HG03442 (cell line): ENCODE measurements around the gene PTGDR.

ENCODE experiments used
- ATAC-seq: cut with Tn5 transposase; IDR thresholded peaks from one replicate; pipeline ENCODE4 v1.9.1; 2021; ENCODE audit warnings: mild to moderate bottlenecking, moderate library complexity; ENCODE audit not compliant: unreplicated experiment

The PTGDR gene, protein sequence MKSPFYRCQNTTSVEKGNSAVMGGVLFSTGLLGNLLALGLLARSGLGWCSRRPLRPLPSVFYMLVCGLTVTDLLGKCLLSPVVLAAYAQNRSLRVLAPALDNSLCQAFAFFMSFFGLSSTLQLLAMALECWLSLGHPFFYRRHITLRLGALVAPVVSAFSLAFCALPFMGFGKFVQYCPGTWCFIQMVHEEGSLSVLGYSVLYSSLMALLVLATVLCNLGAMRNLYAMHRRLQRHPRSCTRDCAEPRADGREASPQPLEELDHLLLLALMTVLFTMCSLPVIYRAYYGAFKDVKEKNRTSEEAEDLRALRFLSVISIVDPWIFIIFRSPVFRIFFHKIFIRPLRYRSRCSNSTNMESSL

GRCh38 chr14:52267501-52268278 is at the start of gene PTGDR:
Gene PTGDR, plus strand, starts transcription at chr14:52267698. Its CDS starts 117 bp downstream, at chr14:52267815.
- no peak for ATAC-seq

GRCh38 chr14:52219488-52220084 is 47.9 kb upstream of the PTGDR start:
- ATAC-seq, result no peak

- ATAC-seq, result no peak
These were observed 46.3 kb upstream of the PTGDR start for GRCh38 chr14:52220924-52221811.

DNA sequence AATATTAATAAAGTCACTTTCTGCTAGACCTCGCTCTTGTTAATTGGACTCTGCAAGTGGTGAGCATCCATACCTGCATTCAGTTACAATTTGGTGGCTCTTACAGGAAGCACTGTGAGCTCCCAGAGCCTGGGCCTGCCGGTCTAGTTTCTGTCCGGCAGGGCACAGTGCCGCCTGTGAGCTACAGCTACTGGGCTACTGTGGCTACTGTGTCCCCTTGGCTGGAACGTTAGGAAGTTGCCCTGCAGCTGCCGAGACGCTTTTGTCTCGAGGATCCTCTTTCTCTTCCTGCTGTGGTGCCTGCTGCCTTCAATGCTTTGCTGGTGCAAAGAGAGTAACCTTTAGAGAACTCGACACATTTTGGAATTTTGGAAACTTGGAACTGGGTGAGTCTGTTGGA is 44.6 kb upstream of the PTGDR start:
- ATAC-seq, result no peak

GRCh38 chr14:52227619-52228222 is 39.8 kb upstream of the PTGDR start:
- no peak for ATAC-seq

GRCh38 chr14:52233693-52234092 is 33.8 kb upstream of the PTGDR start:
- ATAC-seq, result no peak

DNA sequence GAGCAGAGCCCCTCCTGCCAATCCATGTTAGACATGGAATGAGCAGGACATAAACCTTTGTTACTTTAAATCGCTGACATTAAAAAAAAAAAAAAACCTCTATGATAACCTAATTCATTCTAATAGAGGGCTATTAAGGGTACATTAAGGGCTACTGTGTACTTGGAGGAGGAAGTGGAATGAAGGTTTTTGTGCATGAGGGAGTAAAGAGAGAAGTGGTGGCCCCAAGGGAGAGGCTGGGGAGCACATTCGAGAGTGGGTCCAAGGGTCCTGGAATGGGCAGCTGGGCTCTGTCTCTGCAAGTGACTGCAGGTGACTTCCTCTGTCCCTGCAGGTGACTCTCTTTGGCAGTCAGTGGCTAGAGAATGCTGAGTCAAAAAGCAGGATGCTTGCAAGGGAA is 32.1 kb upstream of the PTGDR start:
- no peak for ATAC-seq

DNA sequence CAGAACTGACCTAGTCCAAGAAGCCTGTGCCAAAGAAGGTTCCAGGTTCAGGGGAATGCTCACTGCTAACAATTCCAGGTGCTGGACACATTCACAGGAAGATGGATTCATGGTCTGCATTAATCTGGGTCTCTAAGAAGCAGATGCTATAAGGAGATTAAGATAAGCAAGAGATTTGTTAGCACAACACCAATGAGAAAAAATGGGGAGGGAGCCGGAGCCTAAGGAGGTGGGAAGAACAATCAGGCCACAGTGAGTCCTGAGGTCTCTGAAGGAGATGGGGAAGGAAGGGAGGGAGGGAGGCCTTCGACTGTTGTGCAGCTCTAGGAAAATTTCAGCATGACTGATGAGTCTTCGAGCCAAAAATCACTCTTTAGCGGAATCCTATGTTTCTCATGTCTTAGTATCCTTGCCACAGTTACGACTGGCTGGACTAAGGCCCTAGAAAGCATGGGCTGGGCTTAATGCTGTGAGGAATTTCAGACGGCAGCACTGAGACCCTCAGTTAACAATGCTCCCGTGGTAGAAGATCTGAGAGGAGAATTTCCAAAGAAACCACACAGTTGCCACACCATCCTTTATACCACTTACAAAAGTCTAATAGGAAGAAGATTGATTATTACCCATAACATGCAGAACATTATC is 31.5 kb upstream of the PTGDR start:
- no peak for ATAC-seq

DNA sequence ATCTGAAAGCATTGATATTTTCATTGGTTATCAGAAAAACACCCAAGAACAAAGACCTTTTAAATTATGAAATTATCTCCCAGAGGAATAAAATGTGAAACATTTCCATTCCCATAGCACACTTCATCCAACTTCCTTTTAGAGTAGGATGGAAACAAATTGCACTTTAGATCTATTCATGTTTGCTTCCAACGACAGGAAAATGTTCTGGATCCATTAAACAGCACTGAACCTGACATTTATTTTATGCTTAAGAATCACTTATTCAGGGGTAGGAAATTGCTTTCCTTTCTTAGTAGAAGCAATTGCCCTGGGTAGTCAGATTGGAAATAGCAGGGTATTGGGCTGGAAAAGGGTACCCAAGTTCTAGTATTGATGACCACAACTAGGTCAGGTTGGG is 28.8 kb upstream of the PTGDR start:
- ATAC-seq, result no peak

- ATAC-seq, result no peak
These were observed 26.9 kb upstream of the PTGDR start for GRCh38 chr14:52240623-52241022.

DNA sequence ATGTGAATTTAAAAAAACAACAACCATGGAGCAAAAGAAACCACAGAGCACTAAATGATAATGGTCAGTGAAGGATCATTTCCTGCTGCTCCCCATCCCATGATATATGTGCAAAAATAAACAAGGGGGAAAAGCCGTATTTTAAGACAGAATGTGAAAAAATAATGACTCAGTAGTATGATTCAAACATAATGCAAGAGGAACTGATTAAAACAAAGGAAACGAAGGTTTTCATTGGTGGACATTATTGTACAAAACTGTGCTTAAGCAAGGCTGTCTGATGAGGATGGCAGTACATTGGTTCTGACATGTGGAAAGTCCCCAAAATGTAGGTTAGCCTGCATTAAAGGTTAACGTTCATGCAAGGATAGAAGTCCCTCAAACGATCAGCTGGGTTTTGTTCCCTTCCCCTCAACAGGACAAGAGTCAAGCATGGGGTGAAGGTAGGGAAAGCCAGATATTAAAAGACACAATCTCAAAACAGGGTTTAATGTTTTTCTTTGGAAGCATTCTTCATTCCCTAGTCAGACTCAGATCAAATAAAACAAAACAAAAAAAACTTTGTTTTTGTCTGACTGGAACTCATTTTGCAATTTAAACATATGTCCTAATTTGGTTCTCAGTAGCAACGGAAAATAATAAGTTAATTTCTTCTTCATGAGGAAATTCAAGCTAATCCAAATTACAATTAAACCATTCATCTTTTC is 26.3 kb upstream of the PTGDR start:
- ATAC-seq, result no peak

DNA sequence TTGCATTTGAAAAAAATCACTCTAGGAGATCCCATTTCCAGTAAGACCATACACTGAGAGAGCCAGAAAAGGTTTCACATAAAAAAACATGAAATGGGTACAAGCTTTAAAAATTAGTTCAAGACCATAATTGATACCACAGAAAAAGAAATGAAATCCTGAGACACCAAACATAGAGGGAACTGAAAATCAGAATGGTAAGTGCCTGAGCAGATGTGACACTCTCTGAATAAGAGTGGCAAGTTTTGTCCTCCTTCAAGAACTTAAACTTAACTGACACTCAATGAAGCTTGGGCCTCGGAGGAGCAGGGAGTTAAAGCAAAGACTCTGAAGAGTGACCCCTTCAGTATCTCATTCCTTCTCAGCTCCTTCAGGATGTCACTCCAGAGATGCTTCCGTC is 23.2 kb upstream of the PTGDR start:
- peak; percentile 61 for ATAC-seq

DNA sequence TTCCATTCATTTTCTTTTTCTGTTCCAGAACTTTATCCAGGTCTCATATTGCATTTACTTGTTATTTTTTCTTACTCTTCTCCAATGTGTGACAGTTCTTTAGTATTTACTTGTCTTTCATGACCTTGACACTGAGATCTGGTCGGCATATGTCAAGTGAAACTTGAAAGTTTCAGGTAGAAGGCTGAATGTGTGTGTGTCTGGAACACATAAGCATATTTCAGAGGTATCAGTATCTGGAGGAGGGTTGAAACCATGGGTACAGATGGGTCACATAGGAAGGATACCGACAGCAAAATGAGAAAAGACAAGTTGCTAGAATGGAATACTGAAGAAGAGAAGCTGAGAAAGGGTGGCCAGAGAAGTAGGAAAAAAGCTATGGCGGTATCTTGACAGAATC is 22.5 kb upstream of the PTGDR start:
- ATAC-seq, result peak; percentile 36

- ATAC-seq, result no peak
These were observed 19.4 kb upstream of the PTGDR start for GRCh38 chr14:52248057-52248456.

DNA sequence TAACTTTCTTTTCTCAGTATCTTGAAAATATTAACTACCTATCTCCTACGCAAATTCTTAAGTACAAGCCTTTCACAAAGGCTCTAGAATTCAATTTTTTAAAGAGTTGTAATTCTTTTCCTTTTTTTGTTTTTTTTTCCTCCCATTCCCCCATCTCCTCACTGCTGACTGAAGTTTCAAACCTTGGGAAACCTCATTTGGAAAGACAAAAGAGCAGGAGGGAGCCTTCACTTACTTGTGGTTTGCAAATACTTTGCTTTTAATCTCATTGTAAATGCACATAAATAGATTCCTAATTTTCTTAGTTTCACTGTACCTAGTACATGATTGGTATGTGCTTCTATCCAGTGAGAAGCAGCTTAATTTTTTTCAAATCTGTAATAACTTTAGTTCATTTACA is 15.8 kb upstream of the PTGDR start:
- no peak for ATAC-seq

DNA sequence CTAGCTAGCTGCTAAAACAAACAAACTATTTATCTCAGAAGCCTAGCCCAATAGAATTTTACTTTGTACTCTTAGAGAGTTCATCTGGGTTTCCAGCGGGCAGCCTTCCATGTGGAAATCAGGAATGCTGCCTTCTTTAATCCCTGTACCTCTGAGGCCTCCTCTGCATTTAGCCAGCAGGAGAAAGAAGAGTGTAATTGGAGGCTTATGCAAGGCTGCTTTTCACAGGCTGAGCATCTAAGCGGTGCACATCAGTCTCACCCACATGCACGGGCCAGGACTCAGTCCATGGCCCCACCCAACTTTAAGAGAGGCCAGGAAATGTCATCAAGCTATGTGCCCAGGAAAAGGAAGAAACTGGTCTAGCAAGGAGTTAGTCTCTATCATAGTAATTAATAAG is 14.0 kb upstream of the PTGDR start:
- ATAC-seq, result no peak

- ATAC-seq, result no peak
These were observed 13.4 kb upstream of the PTGDR start for GRCh38 chr14:52254086-52254485.

GRCh38 chr14:52258783-52259182 is 8.7 kb upstream of the PTGDR start:
- no peak for ATAC-seq

DNA sequence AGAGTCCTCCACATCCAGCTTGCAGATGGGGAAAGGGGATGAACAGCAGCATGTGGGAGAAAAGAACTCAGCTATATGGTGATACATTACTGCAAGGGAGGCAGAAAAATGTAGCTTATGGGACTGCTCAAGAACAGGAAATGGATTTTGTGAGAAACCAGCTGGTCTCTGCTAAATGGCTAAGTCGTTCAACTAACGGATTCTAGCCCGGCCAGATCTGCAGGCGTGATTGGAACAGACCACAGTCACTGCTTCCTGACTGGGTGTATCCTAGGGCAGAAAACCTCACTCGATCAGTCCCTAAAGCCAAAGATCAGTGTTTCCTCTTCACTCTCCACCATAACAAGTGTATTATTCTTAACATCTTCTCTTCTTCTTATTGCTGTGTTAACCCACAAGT is 8.1 kb upstream of the PTGDR start:
- no peak for ATAC-seq
